HG03520 (cell line): ENCODE measurements around the gene ZNF275.
"Not testable (repeated sequence)": the region's sequence is repeated elsewhere in the genome, so short reads cannot be mapped to it uniquely, and the experiment has no call there.

Experiments
- ATAC-seq: cut with Tn5 transposase; IDR thresholded peaks from one replicate; pipeline ENCODE4 v1.9.1; 2021; ENCODE audit warnings: mild to moderate bottlenecking, moderate library complexity; ENCODE audit not compliant: unreplicated experiment

The ZNF275 gene

GRCh38 chrX:153353416-153353815 is 19.5 kb downstream of the ZNF275 start:
- no peak for ATAC-seq

- no peak for ATAC-seq
Measured at GRCh38 chrX:153357877-153358276, 23.9 kb downstream of the ZNF275 start.

- ATAC-seq, result no peak
Measured at GRCh38 chrX:153361781-153362397, 27.9 kb downstream of the ZNF275 start.

GRCh38 chrX:153365670-153366069 is 31.7 kb downstream of the ZNF275 start:
- peak; percentile 71 for ATAC-seq

- ATAC-seq, result no peak
Measured at GRCh38 chrX:153366119-153366518, 32.2 kb downstream of the ZNF275 start.

- ATAC-seq, result no peak
Measured at GRCh38 chrX:153366878-153367538, 33.1 kb downstream of the ZNF275 start.

- no peak for ATAC-seq
Measured at GRCh38 chrX:153370293-153371055, 36.5 kb downstream of the ZNF275 start.

- ATAC-seq, result no peak
Measured at GRCh38 chrX:153371256-153371655, 37.3 kb downstream of the ZNF275 start.

- ATAC-seq, result no peak
Measured at GRCh38 chrX:153372949-153373348, 39.0 kb downstream of the ZNF275 start.

GRCh38 chrX:153374426-153374825 is 40.5 kb downstream of the ZNF275 start:
- ATAC-seq, result no peak

- no peak for ATAC-seq
Measured at GRCh38 chrX:153375571-153375970, 41.6 kb downstream of the ZNF275 start.

GRCh38 chrX:153377727-153378126 is 43.8 kb downstream of the ZNF275 start:
- ATAC-seq, result no peak

GRCh38 chrX:153378607-153379006 is 44.7 kb downstream of the ZNF275 start:
- no peak for ATAC-seq

- no peak for ATAC-seq
Measured at GRCh38 chrX:153379508-153379907, 45.6 kb downstream of the ZNF275 start.

- ATAC-seq, result no peak
Measured at GRCh38 chrX:153379971-153380581, 46.1 kb downstream of the ZNF275 start.

- no peak for ATAC-seq
Measured at GRCh38 chrX:153380691-153381090, 46.7 kb downstream of the ZNF275 start.

- ATAC-seq, result no peak
Measured at GRCh38 chrX:153381684-153382532, 48.0 kb downstream of the ZNF275 start.

- no peak for ATAC-seq
Measured at GRCh38 chrX:153382563-153383482, 48.9 kb downstream of the ZNF275 start.

- no peak for ATAC-seq
Measured at GRCh38 chrX:153384390-153384789, 50.4 kb downstream of the ZNF275 start.

- ATAC-seq, result not testable (repeated sequence)
Measured at GRCh38 chrX:153384973-153385372, 51.0 kb downstream of the ZNF275 start.
